ENCODE data around the gene PAPSS1.

DNA sequence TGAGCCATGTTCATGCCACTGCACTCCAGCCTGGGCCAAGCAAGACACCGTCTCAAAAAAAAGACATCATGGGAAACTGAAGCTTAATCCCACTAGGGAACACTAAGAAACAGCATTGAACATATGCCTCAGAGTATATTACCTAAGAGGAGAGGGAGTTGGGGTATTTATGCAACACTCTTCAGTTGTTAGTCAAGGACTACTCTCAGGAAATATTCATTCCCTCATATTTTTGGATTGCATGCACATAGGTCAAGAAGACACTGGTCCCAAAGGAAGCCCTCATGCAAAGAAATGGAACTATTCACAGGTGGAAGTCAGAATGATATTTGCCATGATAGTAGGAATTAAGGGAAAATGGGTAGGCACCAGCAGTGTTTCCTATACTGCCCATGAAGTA is 22.8 kb upstream of the PAPSS1 start:
- TF ChIP-seq POLR2A (IDR thresholded peaks at IDR 0.05) (no peak), EP300 (IDR thresholded peaks at IDR 0.05) (no peak)
- TF ChIP-seq, protein P1, sequence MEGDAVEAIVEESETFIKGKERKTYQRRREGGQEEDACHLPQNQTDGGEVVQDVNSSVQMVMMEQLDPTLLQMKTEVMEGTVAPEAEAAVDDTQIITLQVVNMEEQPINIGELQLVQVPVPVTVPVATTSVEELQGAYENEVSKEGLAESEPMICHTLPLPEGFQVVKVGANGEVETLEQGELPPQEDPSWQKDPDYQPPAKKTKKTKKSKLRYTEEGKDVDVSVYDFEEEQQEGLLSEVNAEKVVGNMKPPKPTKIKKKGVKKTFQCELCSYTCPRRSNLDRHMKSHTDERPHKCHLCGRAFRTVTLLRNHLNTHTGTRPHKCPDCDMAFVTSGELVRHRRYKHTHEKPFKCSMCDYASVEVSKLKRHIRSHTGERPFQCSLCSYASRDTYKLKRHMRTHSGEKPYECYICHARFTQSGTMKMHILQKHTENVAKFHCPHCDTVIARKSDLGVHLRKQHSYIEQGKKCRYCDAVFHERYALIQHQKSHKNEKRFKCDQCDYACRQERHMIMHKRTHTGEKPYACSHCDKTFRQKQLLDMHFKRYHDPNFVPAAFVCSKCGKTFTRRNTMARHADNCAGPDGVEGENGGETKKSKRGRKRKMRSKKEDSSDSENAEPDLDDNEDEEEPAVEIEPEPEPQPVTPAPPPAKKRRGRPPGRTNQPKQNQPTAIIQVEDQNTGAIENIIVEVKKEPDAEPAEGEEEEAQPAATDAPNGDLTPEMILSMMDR (IDR thresholded peaks at IDR 0.05) = no peak
